ENCODE results near the gene FDPS.

The FDPS gene

DNA sequence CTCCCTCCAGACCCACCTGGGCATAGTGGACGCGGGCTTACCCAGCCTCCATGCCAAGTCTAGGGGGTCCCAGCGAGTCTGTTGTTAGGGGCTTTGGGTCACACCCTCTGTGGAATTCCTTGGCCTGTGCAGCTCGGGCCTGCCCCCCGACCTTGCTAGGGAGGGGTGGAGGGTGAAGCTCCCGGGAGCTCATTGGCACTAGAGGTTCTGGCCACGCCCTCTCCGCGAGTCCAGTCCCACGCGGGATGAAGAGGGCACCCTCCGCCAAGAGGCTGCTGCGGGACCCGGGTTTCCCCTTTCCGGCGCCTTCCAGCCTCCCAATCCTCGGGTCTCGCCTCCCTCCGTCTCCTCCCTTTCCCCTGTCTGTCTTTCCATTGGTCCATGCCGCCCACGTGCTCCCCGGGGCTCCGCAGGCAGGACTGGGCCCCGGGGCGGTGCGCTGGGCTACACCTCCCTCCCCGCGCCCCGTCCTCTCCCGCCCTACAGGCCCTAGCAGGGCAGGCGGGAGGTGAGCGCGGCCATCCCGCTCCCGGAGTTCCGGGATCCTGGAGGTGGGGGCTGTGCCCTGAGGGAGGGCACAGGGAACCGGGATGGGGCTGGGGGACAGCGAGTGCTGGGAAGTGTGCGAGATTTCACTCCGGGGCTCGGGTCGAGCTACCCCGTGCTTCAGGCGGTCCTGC is 15.5 kb downstream of the FDPS start:
- TF ChIP-seq, protein P1, sequence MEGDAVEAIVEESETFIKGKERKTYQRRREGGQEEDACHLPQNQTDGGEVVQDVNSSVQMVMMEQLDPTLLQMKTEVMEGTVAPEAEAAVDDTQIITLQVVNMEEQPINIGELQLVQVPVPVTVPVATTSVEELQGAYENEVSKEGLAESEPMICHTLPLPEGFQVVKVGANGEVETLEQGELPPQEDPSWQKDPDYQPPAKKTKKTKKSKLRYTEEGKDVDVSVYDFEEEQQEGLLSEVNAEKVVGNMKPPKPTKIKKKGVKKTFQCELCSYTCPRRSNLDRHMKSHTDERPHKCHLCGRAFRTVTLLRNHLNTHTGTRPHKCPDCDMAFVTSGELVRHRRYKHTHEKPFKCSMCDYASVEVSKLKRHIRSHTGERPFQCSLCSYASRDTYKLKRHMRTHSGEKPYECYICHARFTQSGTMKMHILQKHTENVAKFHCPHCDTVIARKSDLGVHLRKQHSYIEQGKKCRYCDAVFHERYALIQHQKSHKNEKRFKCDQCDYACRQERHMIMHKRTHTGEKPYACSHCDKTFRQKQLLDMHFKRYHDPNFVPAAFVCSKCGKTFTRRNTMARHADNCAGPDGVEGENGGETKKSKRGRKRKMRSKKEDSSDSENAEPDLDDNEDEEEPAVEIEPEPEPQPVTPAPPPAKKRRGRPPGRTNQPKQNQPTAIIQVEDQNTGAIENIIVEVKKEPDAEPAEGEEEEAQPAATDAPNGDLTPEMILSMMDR (conservative IDR thresholded peaks at IDR 0.05; ENCODE audit: low read depth): no peak
- ChIA-PET CTCF (interaction anchor here (0.6 to 5.1 kb wide), 9 partner anchors 8 to 268 kb away, joined by 3 to 34 read pairs (median 4); no protein-coding TSS in a partner anchor), POLR2A (ENCODE audit: low non-redundant PET) (interaction anchor here (0.7 kb wide), 1 partner anchor 51 kb away, joined by 3 read pairs; no protein-coding TSS in a partner anchor)
- peak; percentile 97 for DNase-seq (ENCODE audit: low spot score)
- H3K27ac ChIP-seq: peak overlapping the region; percentile 98

DNA sequence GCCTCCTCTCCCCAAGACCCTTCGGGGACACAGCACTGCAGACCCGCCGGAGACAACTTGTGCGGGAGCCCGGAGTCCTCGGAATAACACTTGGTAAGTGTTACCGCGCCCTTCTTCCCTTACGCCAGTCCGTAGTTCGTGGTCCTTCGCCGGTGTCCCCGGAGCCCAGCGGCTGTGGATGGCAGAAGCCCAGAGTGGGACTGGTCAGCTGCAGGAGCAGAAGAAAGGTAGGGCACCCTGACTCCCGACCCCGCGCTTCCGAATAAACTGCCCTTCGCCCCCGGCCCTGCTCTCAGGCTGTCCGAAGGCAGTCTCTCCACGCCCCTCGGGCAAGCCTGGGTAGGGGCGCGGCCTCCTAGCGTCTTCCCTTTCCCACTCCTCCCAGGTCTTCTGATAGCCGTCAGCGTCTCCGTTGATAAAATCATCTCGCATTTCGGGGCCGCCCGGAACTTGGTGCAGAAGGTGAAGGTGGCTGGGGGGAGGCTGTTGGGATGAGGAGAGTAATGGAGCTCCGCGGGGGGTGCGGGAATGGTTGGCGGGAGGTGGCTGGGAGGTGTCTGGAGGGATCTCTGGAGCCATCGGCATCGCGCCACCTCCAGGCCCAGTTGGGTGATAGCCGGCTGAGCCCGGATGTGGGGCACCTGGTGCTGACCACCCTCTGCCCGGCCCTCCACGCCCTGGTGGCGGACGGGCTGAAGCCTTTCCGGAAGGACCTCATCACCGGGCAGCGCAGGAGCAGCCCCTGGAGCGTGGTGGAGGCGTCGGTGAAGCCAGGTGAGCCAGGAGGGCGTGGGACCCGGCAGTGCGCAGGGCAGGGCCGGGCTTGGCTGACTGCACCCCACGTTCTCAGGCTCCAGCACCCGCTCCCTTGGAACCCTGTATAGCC is 16.3 kb downstream of the FDPS start:
- peak overlapping the region; percentile 98 for H3K27ac ChIP-seq
- DNase-seq (ENCODE audit: low spot score): peak; percentile 64
- ChIA-PET CTCF (interaction anchor here (0.5 to 2.5 kb wide), 6 partner anchors 8 to 353 kb away, joined by 3 to 7 read pairs (median 4); no protein-coding TSS in a partner anchor), POLR2A (ENCODE audit: low non-redundant PET) (no interaction called here)
- TF ChIP-seq, protein P1 (conservative IDR thresholded peaks at IDR 0.05; ENCODE audit: low read depth): peak; percentile 75

DNA sequence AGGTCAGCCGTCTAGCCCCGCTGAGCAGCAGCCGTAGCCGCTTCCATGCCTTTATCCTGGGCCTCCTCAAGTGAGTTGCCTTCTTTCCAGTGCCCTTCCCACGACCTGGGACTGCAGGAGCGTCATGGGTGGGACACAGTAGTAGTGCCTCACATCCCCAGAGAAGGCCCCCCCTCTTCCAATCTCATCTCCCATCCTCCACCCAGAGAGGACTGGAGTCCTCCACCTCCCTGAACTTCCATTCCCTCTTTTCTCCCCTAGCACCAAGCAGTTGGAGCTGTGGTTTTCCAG is 16.9 kb downstream of the FDPS start:
- POLR2A ChIA-PET (ENCODE audit: low non-redundant PET): no interaction called here
- H3K27ac ChIP-seq: peak overlapping the region; percentile 98
- CTCF ChIA-PET: interaction anchor here (0.6 to 2.5 kb wide), 4 partner anchors 42 to 74 kb away, joined by 4 to 7 read pairs (median 4); no protein-coding TSS in a partner anchor
- TF ChIP-seq, protein P1 (conservative IDR thresholded peaks at IDR 0.05; ENCODE audit: low read depth): no peak
- DNase-seq (ENCODE audit: low spot score): no peak

DNA sequence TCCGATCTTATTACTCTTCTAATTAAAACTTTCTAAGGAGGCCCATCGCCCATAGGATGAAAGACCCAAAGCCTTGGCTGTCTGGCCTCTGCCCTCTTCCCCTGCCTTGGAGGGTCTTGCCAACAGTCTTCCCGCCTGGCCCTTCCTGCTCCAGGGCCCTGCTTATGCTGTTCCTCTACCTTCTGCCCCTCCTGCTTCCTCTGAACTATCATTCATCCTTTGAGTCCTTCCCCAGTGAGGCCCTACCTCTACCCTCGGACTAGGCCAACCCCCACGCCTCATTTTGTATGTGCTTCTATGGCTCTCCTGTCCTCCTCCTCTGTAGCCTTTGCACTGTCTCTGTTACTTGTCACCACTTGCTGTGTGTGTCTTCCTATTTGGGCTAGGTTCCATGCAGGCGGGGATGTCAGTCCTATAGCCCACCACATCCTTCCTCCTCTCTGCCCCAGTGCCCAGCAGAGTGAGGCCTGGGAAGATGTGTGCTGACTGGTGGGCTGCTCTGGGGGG is 17.4 kb downstream of the FDPS start:
- no peak for DNase-seq (ENCODE audit: low spot score)
- TF ChIP-seq, protein P1 (conservative IDR thresholded peaks at IDR 0.05; ENCODE audit: low read depth): no peak
- POLR2A ChIA-PET (ENCODE audit: low non-redundant PET): no interaction called here
- H3K27ac ChIP-seq: peak overlapping the region; percentile 98
- CTCF ChIA-PET: interaction anchor here (0.5 to 0.6 kb wide), 5 partner anchors 43 to 473 kb away, joined by 3 to 5 read pairs (median 4); no protein-coding TSS in a partner anchor

GRCh38 chr1:155326631-155327037 is 18.0 kb downstream of the FDPS start:
- no peak for DNase-seq (ENCODE audit: low spot score)
- ChIA-PET CTCF (interaction anchor here (0.5 to 1.4 kb wide), 3 partner anchors 76 to 474 kb away, joined by 3 to 4 read pairs (median 3); no protein-coding TSS in a partner anchor), POLR2A (ENCODE audit: low non-redundant PET) (no interaction called here)

More at GRCh38 chr1:155326631-155327037, 18.0 kb downstream of the FDPS start:
- H3K27ac ChIP-seq: peak overlapping the region; percentile 98
- TF ChIP-seq, protein P1 (conservative IDR thresholded peaks at IDR 0.05; ENCODE audit: low read depth): no peak

All from RWPE1 (cell line).